NCI-H2029 (cell line): ENCODE measurements around the gene FRMD4A.

Source experiments
- DNase-seq: peaks from one replicate; lab custom pipeline; 2025; lab: John Stamatoyannopoulos, UW

The FRMD4A gene

DNA sequence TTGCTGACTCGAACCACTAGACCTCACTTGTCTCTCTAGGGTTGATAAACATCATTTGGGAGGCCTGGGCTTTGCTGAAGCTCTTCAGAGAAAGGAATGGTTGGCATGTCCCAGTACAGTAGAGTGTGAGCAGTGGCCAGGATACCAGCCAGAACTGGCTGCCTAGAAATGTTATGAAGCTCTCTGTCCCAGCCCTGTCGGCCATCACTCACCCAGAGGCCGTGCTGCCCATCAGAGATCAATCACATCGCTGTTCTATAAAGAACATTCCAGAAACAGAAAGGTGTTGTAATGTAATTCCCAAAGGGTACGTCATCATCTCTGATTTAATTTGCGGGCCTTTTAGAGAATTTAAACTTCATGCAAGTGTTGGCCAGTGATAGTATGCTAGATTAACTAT is 632.5 kb downstream of the FRMD4A start:
- no peak for DNase-seq

DNA sequence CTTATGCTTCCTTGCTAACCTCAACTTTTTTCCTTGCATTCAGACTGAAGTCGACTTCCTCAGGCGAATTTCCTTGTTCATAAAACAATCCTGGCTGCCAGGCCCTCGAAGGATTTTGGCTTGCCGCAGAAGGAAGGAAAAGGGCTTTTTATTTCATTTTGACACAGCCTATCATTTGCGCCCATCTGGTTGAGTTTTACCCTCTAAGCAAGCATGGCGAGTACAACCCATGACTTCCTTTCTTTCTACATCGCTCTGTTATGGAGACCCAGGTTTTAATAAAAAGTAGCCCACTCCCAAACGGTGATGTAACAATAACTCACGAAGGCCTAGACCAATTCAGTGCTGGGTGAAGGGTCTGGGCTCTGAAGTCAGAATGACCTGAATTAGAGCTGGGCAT is 634.7 kb downstream of the FRMD4A start:
- DNase-seq: no peak

DNA sequence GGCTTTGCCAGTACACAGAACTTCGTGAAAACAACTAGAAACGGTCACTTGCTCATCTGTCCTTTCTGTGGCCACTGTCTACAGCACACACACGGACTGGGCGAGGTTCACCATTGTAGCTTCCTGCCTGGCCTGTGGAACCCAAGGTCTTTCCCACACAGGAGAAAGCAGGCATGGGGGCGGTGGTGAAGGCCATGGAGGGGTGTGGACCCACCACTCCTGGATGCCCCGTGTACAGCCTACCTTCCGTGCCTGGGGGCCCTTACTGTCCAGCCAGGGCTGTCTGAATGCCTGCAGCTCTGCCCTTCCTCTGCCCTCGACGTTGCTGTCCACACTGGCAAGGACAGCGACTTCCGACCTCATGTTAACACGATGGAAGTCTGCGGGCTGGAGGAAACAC is 635.1 kb downstream of the FRMD4A start:
- DNase-seq: no peak

DNA sequence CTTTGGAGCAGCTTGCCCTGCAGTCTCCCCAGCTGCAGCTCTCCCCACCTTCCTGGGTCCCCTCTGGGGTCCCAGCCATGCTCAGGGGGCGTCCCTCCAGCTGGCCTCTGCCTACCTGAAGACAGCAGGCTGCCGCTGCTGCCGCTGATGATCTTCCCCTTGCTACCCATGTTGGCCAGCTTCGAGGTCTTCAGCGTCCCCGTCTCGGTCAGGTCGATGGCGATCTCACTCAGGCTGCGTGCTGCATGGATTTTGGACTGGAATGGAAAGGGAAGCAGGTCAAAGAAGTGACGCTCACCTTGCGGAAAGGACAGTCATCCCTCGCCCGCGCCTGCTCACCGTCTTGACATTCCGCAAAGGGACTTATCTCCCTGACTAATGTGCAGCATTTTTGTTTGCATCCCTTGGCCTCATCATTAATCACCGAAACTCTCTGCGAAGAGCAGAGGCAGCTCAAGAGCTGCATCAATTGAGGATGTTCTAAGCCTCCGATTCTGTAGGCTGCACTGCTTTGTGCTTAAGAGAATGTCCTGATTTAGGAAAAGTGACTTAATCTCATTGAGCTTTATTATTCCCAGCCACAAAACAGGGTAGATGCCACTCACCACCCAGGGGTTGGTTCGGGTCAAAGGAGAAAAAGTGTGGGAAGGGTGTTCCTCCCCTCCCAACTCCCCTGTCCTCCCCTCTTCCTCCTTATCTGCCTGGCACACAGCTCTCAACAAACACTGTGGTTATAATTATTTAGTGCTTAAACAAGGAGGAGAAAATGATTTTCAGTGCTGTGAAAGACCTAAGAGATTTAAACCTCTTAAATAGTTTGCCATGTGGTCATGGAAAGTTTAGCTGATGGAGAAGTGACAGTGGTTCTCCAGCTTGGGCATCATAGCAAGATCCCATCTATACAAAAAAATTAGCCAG is 636.7 kb downstream of the FRMD4A start:
- DNase-seq: no peak

DNA sequence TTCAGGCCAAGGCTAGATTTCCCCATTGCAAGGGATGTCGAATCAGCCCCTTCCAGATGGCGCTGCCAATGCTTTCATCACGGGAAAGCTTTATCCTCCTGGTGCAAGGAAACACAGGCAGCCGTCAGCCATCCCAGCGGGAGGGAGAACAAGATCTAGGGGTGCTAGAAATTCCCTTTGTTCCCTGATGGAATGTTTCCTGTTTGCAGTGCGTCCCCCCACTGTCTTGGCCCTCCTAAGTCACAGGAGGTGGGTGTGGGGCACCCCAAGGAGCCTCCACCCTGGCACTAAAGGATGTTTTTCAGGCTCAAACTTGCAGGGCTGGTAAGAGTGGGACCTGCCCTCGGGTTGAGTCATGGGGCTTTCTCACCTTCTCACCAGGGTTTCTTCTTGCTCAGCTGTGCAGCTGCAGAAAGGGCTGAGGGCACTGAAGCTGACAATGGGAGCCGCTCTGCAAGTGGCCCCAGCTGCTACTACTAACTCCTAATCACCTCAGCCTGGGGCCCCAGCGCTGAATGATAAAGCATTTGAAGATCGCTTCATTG is 640.4 kb downstream of the FRMD4A start:
- no peak for DNase-seq

DNA sequence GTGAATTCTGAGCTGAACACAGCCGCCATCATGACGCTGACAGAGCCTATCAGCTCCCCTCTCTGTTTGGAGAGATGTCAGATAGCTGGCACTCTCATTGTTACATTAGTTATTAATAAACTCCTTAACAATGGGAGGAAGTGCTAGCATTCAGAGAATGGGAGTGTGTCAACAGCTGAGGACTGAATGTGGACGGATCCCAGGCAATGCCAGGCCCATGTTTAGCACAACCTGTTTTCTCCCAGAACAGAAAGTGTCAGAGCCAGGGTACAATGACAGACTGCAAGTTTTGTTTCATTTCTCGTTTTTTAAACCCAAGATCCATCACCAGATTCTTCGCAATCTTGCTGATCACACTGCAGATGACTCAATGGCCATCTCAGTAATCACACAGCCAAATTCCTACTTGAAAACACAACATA is 644.4 kb downstream of the FRMD4A start:
- no peak for DNase-seq

DNA sequence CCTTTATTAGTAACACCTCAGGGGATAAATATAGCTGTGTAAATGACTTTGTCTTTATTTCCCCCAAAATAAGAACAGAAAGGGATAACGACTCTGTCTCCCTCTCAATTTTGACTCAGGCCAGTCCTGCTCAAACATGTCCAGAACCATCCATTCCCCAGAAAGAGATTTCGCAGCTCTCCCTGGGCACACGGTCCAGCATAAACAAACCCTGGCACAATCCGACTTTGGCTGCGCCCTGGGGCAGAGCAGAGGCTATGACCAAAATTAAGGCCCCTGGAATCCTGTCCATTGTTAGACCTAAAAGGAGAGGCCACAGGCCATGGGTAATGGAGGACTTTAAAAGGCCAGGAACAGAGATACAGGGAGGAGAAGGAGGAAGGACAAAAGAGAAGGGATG is 644.8 kb downstream of the FRMD4A start:
- no peak for DNase-seq

DNA sequence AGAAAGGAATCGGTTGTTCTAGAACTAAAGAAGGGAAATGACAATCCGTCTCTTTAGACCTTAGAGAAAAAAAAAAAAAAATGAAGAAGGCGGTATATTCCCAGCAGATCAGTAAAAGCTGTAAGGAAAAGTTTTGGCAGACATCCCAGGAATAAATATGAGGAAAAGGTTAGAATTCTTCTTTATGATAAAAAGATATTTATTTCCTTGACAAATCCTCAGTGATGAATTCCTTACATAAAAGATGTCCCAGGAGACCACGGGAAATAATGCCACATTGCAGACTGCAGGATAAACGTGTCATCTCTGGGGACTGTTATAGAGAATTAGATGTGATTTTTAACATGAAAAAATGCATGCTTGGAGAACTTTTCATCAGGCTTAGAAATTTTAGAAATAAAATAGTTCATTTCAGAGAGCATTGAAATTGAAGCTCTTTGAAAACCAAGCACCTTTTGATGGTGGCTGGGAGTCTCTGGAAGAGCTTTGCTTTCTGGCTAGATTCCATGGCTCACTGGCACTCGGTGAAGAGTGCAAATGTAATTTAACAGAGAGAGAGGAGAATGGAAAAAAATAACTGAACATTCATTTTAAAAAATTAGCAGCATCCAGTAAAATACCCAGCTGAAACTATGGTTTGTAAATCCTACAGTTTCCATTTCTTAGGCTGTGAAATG is 645.8 kb downstream of the FRMD4A start:
- DNase-seq: no peak

DNA sequence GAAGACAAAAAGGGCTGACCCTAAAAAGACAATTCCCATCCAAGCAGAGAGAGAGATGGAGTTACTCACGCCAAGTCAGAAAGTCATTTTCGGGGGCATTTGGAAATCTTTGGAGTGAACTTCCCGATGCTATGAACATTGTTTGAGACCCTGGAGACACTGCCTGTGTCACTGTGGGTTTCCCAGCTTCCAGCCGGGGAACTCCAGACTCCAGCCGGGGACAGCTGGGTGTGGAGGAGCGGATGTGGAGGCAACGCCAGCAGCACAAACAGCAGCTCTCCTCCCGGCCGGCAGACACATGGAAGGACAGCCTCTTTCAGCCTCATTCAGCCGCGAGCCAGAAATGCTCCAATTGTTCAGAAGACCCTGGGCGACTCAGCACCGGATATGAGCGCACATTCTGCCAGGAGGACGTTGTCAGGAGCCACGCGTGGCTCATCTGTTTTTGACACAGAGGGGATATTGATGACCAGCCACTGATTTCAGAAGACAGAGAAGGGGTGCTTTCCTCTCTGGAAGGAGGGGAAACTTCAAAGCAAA is 646.4 kb downstream of the FRMD4A start:
- peak; percentile 22 for DNase-seq

DNA sequence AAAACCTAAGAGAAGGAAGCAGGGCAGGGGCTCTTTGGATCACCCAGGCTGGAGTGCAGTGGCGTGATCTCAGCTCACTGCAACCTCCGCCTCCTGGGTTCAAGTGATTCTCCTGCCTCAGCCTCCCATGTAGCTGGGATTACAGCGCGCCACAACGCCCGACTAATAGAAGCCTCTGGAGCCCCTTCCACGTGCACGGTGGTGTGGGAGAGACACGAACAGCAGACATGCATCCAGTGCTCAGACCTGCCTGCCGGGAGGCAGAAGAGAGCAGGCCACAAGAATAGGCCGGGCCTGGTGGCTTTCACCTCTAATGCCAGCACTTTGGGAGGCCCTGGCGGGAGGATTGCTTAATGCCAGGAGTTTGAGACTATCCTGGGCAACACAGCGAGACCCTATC is 647.7 kb downstream of the FRMD4A start:
- no peak for DNase-seq

DNA sequence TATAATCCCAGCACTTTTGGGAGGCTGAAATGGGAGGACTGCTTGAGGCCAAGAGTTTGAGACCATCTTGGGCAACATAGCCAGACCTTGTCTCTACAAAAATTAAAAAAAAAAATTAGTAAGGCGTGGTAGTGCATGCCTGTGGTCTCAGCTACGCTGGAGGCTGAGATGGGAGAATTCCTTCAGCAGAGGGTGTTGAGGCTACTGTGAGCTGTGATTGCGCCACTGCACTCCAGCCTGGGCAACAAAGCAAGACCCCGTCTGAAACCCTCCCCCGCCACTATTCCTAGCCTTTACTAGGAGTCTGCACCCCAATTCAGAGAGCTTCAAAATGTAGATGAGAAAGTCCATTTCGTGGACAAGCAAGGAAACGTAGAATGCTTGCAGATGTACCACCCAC is 648.8 kb downstream of the FRMD4A start:
- DNase-seq: no peak

DNA sequence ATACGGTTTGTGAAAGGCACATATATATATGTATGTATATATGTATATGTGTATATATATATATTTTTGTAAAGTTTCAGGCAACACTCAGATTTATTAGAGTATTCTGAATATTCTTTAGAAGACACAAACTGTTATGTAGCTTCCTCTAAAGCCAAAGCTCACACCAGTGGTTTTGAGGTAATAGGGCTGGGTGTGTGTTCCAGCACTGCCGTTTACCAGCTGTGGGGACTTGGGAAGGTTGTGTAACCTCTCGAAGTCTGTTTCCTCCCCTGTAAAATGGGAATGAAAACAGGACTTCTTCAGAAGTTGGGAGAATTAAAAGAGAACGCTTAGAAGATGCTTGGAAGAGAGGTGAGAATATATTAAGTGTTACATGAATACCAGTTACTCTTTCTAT is 649.2 kb downstream of the FRMD4A start:
- DNase-seq: no peak

DNA sequence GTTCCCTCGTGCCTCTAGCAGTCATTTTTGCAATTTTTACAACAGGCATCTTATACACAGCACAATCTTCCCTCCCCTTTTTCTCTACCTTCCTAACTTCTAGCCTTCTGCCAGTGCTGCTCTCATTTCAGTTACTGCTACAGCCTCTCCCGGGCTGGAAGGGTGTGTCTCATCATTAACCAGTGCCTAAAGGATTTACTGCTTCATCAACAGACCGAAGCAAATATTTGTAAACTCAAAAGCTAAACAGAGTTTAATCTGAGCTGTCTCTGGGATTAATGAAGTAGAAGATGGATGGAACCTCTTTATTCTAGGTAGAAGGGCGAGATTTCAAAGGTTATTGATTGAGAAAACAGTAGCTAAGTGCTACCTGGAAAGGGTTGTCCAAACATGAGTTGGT is 649.6 kb downstream of the FRMD4A start:
- DNase-seq: no peak

DNA sequence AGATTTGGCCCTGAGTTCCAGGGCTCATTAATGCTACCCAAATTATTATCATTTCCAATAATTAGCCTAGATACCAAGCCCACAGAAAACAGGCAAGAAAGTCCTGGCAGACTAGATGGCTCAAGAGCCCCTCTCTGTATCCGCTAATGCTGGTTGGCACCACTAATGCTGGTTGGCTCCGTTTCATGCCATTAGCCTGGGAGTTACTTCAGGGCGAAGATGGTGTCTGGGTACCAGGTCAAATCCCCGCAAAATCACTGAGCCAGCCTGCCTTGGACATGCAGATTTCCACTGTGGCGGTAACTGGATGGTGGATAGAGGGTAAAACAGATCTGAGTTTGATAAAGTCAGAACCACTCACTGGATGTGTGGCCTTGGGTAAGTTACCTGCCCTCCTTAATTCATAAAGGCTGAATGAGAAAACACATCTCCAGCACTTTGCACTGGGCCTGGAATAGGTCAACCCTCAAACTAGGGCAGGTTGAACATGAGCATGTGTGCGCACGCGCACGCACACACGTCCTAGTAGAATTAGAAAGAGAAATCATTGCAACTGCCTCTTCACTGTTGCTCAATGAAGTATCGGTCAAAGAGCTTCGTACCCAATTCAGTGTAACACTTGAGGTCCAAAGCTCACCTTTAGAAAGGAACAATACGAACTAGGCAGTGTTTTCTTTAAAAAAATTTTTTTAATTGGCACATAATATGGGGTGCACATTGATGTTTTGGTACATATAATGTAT is 652.5 kb downstream of the FRMD4A start:
- no peak for DNase-seq

DNA sequence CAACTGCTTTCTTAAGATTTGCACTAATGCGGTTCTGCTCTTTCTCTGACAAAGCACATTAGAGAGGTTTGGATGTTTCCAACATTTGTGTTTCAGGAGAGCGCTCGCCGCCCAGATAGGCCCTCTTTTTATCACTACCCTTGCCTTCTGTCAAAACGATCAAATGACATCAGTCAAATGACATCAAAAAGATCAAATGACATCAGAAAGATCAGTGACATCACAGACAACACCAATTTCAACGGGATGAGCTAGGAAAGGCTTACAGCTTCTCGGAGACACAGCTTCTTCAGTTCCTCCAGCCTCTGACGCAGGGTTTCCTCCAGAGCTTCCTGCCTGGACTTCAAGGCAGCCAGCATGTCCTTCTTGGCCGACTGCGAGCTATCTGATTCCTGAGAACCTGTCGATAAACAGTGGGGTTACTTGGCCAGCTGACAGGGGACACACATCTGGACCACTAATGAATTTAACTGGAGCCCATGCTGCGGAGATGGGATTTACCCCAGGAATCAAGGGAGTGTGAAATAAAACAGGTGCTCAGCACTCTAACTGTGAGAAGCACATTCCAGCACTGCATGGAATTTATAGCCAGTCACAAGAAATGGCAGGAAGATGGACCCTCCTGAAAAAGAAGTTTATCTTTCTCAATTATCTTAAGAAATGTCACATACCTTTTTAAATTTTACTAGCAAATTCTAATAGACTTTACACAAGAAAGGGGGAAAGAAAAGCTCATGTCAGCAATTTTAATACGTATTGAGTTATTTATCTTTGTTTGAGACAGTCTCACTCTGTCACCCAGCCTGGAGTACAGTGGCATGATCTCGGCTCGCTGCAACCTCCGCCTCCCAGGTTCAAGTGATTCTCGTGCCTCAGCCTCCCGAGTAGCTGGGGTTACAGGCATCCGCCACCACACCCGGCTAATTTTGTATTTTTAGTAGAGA is 655.8 kb downstream of the FRMD4A start:
- DNase-seq: no peak

DNA sequence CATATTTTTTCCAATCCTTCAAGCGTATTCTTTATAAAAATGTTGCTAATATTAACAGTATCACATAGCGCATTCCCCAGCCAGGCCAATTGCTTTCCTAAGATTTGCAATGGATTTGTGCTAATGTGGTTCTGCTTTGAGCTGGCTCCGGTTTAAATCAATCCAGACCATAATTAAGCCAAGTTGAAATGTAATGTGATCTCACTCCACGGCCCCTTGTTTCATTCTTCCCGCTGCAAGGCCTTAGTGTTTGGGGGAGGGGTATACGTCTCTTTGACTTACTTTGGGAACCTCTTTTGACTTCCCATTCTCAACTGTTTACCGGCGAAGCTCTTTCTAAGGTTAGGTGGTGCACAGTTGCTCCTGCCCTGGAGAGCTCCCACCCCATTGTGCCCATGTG is 657.6 kb downstream of the FRMD4A start:
- no peak for DNase-seq

DNA sequence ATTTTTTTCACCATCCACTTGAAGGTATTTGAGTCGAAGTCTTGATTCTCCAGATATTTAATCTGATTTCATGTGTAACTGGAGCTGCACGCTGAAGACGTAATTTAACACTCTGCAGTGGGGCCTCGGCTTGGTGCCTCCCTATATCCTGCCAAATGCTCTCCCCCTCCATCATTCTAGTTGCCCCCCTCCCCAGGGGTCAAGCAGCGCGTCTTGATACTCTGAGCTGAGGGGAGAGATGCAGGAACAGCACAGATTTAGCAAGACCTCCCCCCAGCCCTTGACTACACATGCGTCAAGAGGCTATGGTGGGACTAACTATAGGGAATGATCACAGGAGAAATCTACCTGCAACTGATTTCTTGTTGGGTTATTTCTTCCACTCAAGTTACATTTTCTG is 658.2 kb downstream of the FRMD4A start:
- no peak for DNase-seq

DNA sequence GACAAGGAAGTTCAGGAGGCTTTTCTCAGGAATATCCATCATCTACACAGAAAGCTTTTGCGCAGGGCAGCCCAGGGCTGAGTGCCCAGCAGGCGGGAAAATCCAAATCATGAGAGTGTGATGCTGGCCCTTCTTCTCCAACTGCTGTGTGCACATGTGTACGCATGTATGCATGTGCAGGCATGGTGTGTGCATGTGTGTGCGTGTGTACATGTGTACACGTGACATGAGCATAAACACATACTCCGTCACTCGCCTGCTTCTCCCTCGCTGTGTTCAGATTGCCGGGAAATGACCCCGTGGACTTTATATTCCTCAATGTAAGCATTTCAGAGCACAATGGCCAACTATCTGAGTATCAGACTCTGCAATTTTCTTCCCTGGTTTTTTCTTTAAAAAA is 658.8 kb downstream of the FRMD4A start:
- DNase-seq: no peak

DNA sequence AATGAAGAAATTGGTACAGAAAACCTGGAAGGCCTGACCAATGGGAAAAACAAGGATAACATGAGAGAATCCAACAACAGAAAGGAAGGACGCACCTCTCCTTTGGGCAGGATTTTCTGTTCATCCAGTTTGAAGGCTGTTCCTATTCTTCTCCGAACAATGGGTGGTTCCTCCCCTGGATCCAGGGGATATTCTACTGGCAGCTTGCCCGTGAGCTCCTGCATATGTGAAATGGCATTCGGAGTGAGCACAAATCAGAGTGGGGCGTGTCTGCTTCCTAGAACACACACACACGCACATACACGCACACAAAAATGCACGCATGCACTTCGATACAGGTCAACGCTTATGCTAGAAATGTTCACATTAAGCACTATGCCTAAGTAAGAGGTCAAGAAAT is 660.4 kb downstream of the FRMD4A start:
- DNase-seq: no peak

DNA sequence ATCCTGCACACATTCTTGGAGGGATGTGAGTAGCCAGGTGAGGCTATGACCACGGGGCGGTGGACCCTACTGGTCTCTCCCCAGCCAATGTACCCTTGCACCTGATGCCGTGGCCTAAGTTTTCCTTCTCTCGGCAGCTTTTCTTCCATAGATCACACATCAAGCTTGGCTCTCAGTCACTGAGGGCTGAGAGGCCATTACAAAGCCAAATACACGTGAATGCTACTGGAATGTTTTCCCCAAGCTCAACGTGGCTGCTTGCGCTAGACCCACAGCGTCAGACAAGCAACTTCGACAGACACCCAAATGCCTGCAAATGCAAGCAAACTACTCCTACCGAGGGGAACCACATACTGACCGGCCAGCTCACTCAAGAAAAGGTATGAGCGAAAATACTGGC is 660.8 kb downstream of the FRMD4A start:
- DNase-seq: no peak

DNA sequence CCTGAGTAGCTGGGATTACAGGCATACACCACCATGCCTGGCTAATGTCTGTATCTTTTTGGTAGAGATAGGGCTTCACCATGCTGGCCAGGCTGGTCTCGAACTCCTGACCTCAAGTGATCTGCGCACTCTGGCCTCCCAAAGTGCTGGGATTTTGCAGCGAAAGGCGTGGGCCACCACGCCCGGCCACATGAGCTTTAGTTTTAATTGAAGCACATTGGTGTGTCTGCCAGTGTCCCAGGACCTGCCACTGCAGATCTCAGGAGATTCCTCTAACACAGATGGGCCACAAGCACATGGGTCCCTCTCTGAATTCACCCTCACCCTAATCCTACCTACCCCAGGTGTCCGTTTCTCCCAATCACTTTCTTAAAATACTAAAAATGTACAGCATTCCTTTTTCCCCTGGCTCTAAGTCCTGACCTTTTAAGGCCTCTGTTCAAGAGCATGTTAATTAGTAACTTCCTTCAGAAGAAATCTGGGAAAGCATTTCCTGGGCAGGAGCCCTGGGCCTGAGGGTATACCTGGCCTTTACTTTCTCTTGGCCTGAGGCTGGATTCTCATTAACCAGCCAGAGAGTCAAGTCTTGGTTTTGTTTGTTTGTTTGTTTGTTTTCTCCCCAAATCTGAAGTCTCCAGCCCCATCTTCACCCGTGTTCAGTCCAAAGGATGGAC is 661.4 kb downstream of the FRMD4A start:
- no peak for DNase-seq
